H1 (cell line): ENCODE results near the gene DYRK1B. TPM values are rescaled to one million over a fixed set of nuclear protein-coding genes. Genes with fewer than 3 reads are reported as not detected.

Source experiments
- ASH2L ChIP-seq: fragments of 200-600, 300-600 bp; sonication (generic); IDR thresholded peaks from one replicate; pipeline ENCODE4 v1.7.1; 2017; ENCODE audit warnings: low read length
- ATF3 ChIP-seq: IDR thresholded peaks from 2 replicates; pipeline ENCODE4 v1.6.1; 2011; ENCODE audit warnings: low read depth, mild to moderate bottlenecking, low read length; ENCODE audit not compliant: insufficient read depth
- BRCA1 ChIP-seq: IDR thresholded peaks from 2 replicates; pipeline ENCODE4 v1.6.1; 2012; ENCODE audit warnings: low read depth, low read length, improper control_type of control experiment
- CHD7 ChIP-seq: fragments of 300-600 bp; sonication (generic); IDR thresholded peaks from 2 replicates; pipeline ENCODE4 v1.7.1; 2012; ENCODE audit warnings: low read length, moderate library complexity, mild to moderate bottlenecking, inconsistent platforms; ENCODE audit not compliant: insufficient replicate concordance
- CTBP2 ChIP-seq: IDR thresholded peaks from 2 replicates; pipeline ENCODE4 v1.7.0; 2011; ENCODE audit warnings: borderline replicate concordance, mild to moderate bottlenecking, moderate library complexity, mixed read lengths, low read length; ENCODE audit not compliant: insufficient read depth, insufficient read length
- MAX ChIP-seq: IDR thresholded peaks from 2 replicates; pipeline ENCODE4 v1.6.1; 2012; ENCODE audit warnings: inconsistent platforms
- PHF8 ChIP-seq: fragments of 200-600 bp; sonication (generic); conservative IDR thresholded peaks from 2 replicates; pipeline ENCODE4 v1.7.1; 2012; ENCODE audit warnings: low read depth, mild to moderate bottlenecking, inconsistent platforms, low read length, moderate library complexity
- POU5F1 ChIP-seq: IDR thresholded peaks from 2 replicates; pipeline ENCODE4 v1.6.1; 2011; ENCODE audit warnings: low read depth, mild to moderate bottlenecking, low read length, moderate library complexity
- RXRA ChIP-seq: IDR thresholded peaks from 2 replicates; pipeline ENCODE4 v1.6.1; 2011; ENCODE audit warnings: low read depth, mild to moderate bottlenecking, low read length, moderate library complexity; ENCODE audit not compliant: insufficient read depth
- SAP30 ChIP-seq: fragments of 300-600 bp; sonication (generic); IDR thresholded peaks from 2 replicates; pipeline ENCODE4 v1.7.1; 2012; ENCODE audit warnings: low read length, moderate library complexity, mild to moderate bottlenecking, inconsistent platforms; ENCODE audit not compliant: insufficient read depth, insufficient replicate concordance
- SP1 ChIP-seq: IDR thresholded peaks from 2 replicates; pipeline ENCODE4 v1.6.1; 2011; ENCODE audit warnings: low read depth, low read length
- polyA plus RNA-seq, 7 experiments: library from polyadenylated mRNA; depleted of rRNA in 3 of 7; stranded (reverse) in 5 of 7; unstranded in 2 of 7; fragments of >200 nt in 5 of 7; fragments of 200-250 nt in 2 of 7; gene quantifications; 1 replicate in 5 of 7; 2 replicates in 1 of 7; 4 replicates in 1 of 7; pipeline versions ENCODE4 v1.2.1 to v1.2.3, GENCODE V29; 2011 to 2013; ENCODE audit warnings: missing spikeins in 2 of 7, mixed read lengths in 2 of 7
- total RNA-seq: library from RNA; stranded (reverse); fragmentation: NEBNext Ultra II Directional; extraction: Animal tissue kit (Norgen Biotek cat#: 25700); gene quantifications from 2 replicates; pipeline ENCODE4 v1.2.1, GENCODE V29; 2021

DYRK1B gene
- total and polyA plus RNA-seq, 2 of the 8 experiments (the other 6 are each of a cell fraction or from before 2014, with no cell fraction given), result 6.9 to 14.8 TPM

GRCh38 chr19:39840492-39840891, 6.5 kb upstream of the DYRK1B start (continued):
- TF ChIP-seq CHD7 (no peak), ASH2L (no peak), ATF3 (no peak), MAX (no peak), CTBP2 (no peak), BRCA1 (no peak), SP1 (no peak), RXRA (no peak), POU5F1 (no peak), SAP30 (no peak), PHF8 (no peak)
